T follicular helper cell (primary cell): ENCODE data around the gene DAGLB.
"Not testable (repeated sequence)": the region's sequence is repeated elsewhere in the genome, so short reads cannot be mapped to it uniquely, and the experiment has no call there.

Experiments used
- DNase-seq: peaks from one replicate; pipeline ENCODE4 v3.0.0-alpha.2; 2020; ENCODE audit warnings: low read depth

DAGLB gene

GRCh38 chr7:6461946-6462550, 14.3 kb upstream of the DAGLB start:
- no peak for DNase-seq

GRCh38 chr7:6460990-6461584, 13.3 kb upstream of the DAGLB start:
- DNase-seq, result no peak

GRCh38 chr7:6460303-6460702, 12.5 kb upstream of the DAGLB start:
- DNase-seq, result no peak

- DNase-seq, result not testable (repeated sequence)
These were observed 10.9 kb upstream of the DAGLB start for GRCh38 chr7:6458676-6459075.

- DNase-seq, result no peak
These were observed 6.0 kb upstream of the DAGLB start for GRCh38 chr7:6453734-6454133.

GRCh38 chr7:6451224-6451705, 3.5 kb upstream of the DAGLB start:
- DNase-seq, result no peak

- DNase-seq, result not testable (repeated sequence)
These were observed 2.8 kb upstream of the DAGLB start for GRCh38 chr7:6450591-6450990.

GRCh38 chr7:6449884-6450283, 2.1 kb upstream of the DAGLB start:
- not testable (repeated sequence) for DNase-seq

GRCh38 chr7:6448943-6449543, 1.3 kb upstream of the DAGLB start:
- no peak for DNase-seq

- no peak for DNase-seq
These were observed 745 bp downstream of the DAGLB start for GRCh38 chr7:6446838-6447580.

GRCh38 chr7:6444516-6445269, 3.1 kb downstream of the DAGLB start:
- no peak for DNase-seq

- DNase-seq, result no peak
These were observed 4.3 kb downstream of the DAGLB start for GRCh38 chr7:6443372-6443941.

- no peak for DNase-seq
These were observed 5.6 kb downstream of the DAGLB start for GRCh38 chr7:6442114-6442513.

- DNase-seq, result no peak
These were observed 7.4 kb downstream of the DAGLB start for GRCh38 chr7:6440381-6440780.

GRCh38 chr7:6438427-6438826, 9.3 kb downstream of the DAGLB start:
- no peak for DNase-seq

- DNase-seq, result no peak
These were observed 10.5 kb downstream of the DAGLB start for GRCh38 chr7:6437251-6437650.

- DNase-seq, result no peak
These were observed 11.4 kb downstream of the DAGLB start for GRCh38 chr7:6436385-6436685.

GRCh38 chr7:6435486-6436384, 12.0 kb downstream of the DAGLB start:
- DNase-seq, result peak; percentile 83

- DNase-seq, result no peak
These were observed 13.8 kb downstream of the DAGLB start for GRCh38 chr7:6433784-6434615.

GRCh38 chr7:6432781-6433180, 15.0 kb downstream of the DAGLB start:
- no peak for DNase-seq
